ENCODE data around the gene TMTC1.

DNA sequence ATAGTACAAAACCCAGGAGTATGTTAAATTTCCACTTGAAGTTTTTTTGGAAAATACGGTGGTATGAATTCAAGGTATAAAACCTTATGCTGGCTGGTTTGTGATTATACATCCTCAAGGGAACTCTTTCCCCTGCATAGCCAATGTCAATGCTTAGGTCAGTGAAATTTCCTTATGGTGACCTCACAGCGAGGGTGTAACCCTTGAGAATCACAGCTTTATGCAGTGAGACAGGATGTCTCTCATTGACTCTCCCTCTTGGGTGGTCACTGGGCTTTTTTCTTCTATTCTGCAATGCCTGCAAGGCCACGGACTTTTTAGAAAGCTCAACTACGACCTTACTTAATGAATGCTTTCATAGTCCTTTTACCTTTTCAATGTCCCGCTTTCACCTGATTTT is 64.4 kb downstream of the TMTC1 start:
- TF ChIP-seq CTCF (IDR thresholded peaks at IDR 0.05): no peak
- no peak for TF ChIP-seq POLR2A (IDR thresholded peaks at IDR 0.05)

All from uterus (tissue), 2 donors.